Stimulated activated naive CD8-positive, alpha-beta T cell treated with anti-CD3 and anti-CD28 coated beads, Interleukin-15, amount 100 ng/mL, for 72 hours (primary cell): ENCODE data around the gene AQP1.

Source experiments
- ATAC-seq: fragments of 150-1000 bp; cut with Tn5 transposase; 2 replicates; pipeline ENCODE4 v1.10.0; 2021; ENCODE audit warnings: mild to moderate bottlenecking, moderate library complexity
- DNase-seq, 2 donors: peaks; one replicate each; pipeline ENCODE4 v3.0.0; 2021 to 2022
- H3K27ac Mint-ChIP-seq, 2 donors: one replicate each; pipeline ENCODE4 v1.8.0; 2022; ENCODE audit warnings: mild to moderate bottlenecking in 2 of 2, mixed read lengths in 2 of 2, moderate library complexity in 2 of 2
- H3K27me3 Mint-ChIP-seq: one replicate; pipeline ENCODE4 v1.8.0; 2022; ENCODE audit warnings: mixed read lengths
- H3K4me1 Mint-ChIP-seq: one replicate; pipeline ENCODE4 v1.8.0; 2022; ENCODE audit warnings: mild to moderate bottlenecking, mixed read lengths
- H3K4me3 Mint-ChIP-seq, 2 donors: one replicate each; pipeline ENCODE4 v1.8.0; 2022; ENCODE audit warnings: mild to moderate bottlenecking in 2 of 2, mixed read lengths in 2 of 2, moderate library complexity in 1 of 2
- H3K9me3 Mint-ChIP-seq, 2 donors: one replicate each; pipeline ENCODE4 v1.8.0; 2022; ENCODE audit warnings: mixed read lengths in 2 of 2

The AQP1 gene

GRCh38 chr7:30920584-30921539 lies 9.2 kb downstream of the AQP1 start:
- Mint-ChIP-seq H3K4me3 (no peak overlapping the region), H3K4me1 (no peaks in the 10 kb centered on the region), H3K27ac (no peak overlapping the region), H3K9me3 (no peaks in the 10 kb centered on the region), H3K27me3 (no peaks in the 10 kb centered on the region)
- ATAC-seq (no peak), DNase-seq (peak in 1 of 2 donors; percentile 2)

DNA sequence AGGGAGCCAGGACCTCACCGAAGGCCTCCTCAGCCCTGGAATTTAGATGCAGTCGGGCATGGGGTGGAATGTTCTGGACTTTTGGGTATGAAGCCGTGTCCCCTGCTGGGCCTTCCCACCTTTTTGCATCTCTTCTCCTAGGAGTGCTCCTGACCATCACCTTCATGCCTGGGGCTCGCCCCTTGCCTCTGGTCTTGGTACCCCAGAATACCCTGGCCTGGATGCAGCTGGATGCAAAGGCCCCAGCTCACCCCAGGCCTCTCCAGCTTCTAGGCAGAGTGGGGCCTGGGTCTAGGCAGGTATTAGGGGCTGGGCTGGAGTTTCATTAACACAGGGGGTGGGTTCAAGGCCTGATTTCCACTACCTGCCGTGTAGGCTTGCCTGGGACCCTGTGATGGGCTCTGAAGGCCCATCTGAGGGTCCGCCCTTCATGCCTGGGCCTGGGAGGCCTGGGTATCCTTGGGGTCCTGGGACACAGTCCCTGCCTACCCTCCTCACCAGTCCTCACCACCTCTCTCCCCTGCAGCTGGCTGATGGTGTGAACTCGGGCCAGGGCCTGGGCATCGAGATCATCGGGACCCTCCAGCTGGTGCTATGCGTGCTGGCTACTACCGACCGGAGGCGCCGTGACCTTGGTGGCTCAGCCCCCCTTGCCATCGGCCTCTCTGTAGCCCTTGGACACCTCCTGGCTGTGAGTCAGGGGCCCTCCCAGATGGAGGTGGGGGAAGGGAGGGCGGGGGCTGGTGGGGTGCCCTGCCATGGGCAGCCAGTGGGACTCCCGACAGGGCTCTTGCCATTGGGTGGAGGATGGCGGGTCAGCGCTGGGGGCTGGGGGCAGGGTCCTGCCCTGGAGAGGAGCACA lies 10.1 kb downstream of the AQP1 start:
- H3K9me3 Mint-ChIP-seq: peaks cover 0 to 5% of the 10 kb centered on the region in 2 donors
- H3K27me3 Mint-ChIP-seq: no peaks in the 10 kb centered on the region
- no peak overlapping the region for H3K27ac Mint-ChIP-seq
- DNase-seq: peak in 1 of 2 donors; percentile 6
- H3K4me3 Mint-ChIP-seq: no peak overlapping the region
- ATAC-seq: peak; percentile 10
- H3K4me1 Mint-ChIP-seq: no peaks in the 10 kb centered on the region

DNA sequence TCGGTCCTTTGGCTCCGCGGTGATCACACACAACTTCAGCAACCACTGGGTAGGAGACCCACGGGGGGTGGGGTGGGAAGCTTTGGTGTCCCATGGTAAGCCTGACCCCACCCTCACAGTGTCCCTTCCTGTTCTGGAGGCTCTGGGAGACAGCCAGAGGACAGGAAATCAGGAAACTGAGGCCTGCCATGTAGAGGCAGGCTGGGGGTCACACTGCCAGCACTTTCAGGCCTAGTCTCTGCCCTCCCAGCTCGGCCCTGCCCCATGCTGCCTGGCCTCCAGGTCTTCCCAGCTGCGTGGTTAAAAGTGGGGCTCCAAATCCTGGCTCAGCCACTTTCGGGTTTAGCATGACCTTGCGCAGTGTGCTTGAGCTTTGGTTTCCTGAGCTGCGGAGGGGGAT lies 10.9 kb downstream of the AQP1 start:
- Mint-ChIP-seq H3K4me1 (no peaks in the 10 kb centered on the region), H3K9me3 (peaks cover 3 to 10% of the 10 kb centered on the region in 2 donors), H3K4me3 (no peak overlapping the region), H3K27ac (peak overlapping the region in 1 of 2 donors; percentile 88), H3K27me3 (no peaks in the 10 kb centered on the region)
- no peak for ATAC-seq
- peak in 1 of 2 donors; percentile 2 for DNase-seq

- Mint-ChIP-seq H3K4me1 (no peaks in the 10 kb centered on the region), H3K4me3 (no peak overlapping the region), H3K27me3 (no peaks in the 10 kb centered on the region), H3K27ac (no peak overlapping the region), H3K9me3 (peaks cover 3 to 16% of the 10 kb centered on the region in 2 donors)
- ATAC-seq: no peak
- peak in 1 of 2 donors; percentile 6 for DNase-seq
These were observed 11.5 kb downstream of the AQP1 start for GRCh38 chr7:30923009-30923773.

GRCh38 chr7:30923774-30924413 lies 12.2 kb downstream of the AQP1 start:
- ATAC-seq (no peak), DNase-seq (peak in 1 of 2 donors; percentile 1)
- Mint-ChIP-seq H3K4me1 (no peaks in the 10 kb centered on the region), H3K27ac (no peak overlapping the region), H3K4me3 (no peak overlapping the region), H3K9me3 (peaks cover 3 to 16% of the 10 kb centered on the region in 2 donors), H3K27me3 (no peaks in the 10 kb centered on the region)

GRCh38 chr7:30924624-30925023 lies 13.0 kb downstream of the AQP1 start:
- no peaks in the 10 kb centered on the region for H3K27me3 Mint-ChIP-seq
- no peak overlapping the region for H3K4me3 Mint-ChIP-seq
- peaks cover 3 to 16% of the 10 kb centered on the region in 2 donors for H3K9me3 Mint-ChIP-seq
- ATAC-seq (no peak), DNase-seq (peak in 1 of 2 donors; percentile 2)
- no peaks in the 10 kb centered on the region for H3K4me1 Mint-ChIP-seq
- H3K27ac Mint-ChIP-seq: no peak overlapping the region

DNA sequence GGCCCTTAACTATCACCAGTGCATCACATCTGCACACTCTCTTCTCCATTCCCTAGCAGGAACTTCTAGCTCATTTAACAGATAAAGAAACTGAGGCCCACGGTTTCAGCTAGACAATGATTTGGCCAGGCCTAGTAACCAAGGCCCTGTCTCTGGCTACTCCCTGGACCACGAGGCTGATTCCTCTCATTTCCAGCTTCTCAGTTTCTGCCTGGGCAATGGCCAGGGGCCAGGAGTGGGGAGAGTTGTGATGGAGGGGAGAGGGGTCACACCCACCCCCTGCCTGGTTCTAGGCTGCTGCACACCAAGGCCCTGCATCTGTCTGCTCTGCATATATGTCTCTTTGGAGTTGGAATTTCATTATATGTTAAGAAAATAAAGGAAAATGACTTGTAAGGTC lies 13.5 kb downstream of the AQP1 start:
- DNase-seq: peak in 1 of 2 donors; percentile 1
- Mint-ChIP-seq H3K9me3 (peaks cover 3 to 16% of the 10 kb centered on the region in 2 donors), H3K27me3 (no peaks in the 10 kb centered on the region), H3K4me3 (no peak overlapping the region), H3K27ac (peak overlapping the region in 1 of 2 donors; percentile 54), H3K4me1 (no peaks in the 10 kb centered on the region)
- ATAC-seq: no peak

DNA sequence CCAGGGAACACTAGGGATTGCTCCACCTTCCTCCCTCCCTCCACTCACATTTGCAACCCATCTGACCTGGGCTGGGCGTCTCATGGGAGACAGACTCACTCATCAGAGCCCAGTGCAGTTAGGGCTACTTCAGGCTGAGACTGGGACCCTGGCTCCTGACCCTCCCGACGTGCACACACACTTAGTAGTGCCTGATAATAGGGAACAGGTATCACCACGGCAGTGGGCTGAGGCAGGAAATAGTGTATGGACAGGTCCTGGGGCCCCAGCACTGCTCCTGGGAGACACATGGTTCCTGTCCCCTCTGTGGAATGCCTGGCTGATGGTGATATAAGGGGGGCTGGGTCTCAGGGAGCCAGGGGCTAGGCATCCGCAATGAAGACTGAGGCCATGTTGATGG lies 14.3 kb downstream of the AQP1 start:
- Mint-ChIP-seq H3K27ac (no peak overlapping the region), H3K27me3 (no peaks in the 10 kb centered on the region), H3K4me1 (no peaks in the 10 kb centered on the region), H3K4me3 (no peak overlapping the region), H3K9me3 (peaks cover 3 to 16% of the 10 kb centered on the region in 2 donors)
- ATAC-seq: no peak
- DNase-seq: peak in 1 of 2 donors; percentile 1

DNA sequence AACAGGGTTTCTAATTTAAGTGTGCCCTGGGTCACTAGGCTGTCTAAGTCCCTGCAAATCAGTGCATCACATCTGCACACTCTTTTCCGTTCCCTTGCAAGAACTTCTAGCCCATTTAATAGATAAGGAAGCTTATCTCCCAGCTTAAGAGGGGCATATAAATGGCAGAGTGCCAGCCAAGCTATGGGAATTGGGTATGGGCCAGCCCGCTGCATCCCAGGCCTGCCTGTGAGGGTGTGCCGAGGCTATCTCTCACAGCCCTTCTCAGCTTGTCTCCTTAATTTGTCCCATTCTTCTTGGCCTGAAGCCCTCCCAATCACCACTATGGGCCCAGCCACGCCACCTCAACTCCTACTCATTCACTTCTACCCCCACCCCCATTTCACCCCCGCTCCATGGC lies 14.7 kb downstream of the AQP1 start:
- ATAC-seq: no peak
- Mint-ChIP-seq H3K4me1 (no peaks in the 10 kb centered on the region), H3K9me3 (peaks cover 3 to 16% of the 10 kb centered on the region in 2 donors), H3K4me3 (no peak overlapping the region), H3K27ac (no peak overlapping the region), H3K27me3 (no peaks in the 10 kb centered on the region)
- no peak for DNase-seq

DNA sequence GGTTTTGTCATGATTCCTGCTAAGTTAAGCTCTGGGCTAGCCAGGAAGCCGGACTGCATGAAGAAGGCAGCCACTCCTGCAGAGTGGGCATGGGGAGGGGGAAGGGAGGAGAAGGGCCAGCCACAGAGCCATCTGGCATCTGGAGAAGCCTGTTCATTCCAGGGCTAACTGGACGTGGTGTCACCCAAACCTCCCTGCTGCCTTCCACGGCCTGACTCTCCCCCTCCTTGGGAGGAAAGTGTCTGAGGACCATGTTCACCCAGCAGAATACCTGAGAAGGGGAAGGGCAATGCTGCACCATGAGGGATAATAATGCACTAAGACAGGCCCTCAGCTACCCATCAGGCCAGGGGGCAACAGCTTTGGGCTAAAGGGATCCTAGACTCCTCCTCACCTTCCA lies 15.4 kb downstream of the AQP1 start:
- Mint-ChIP-seq H3K4me1 (no peaks in the 10 kb centered on the region), H3K4me3 (no peak overlapping the region), H3K9me3 (peaks cover 3 to 16% of the 10 kb centered on the region in 2 donors)

DNA sequence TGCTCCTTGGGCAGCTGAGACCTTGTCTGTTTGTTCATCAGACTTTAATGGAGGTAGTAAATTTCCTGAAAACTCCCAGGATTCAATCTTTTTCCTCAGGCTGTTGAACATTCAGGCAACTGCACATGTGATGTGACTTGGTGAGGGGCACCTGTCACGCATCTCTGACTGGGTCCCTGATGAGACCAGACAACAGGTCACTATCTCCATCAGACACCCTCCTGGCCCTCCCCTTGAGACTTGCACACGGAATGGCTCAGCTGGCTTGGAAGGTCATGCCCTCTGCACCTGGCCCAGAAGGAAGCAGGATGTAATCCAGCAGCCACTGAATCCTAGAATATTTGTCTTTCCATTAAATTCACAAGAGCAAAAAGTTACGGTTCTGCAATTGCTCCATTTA lies 15.9 kb downstream of the AQP1 start:
- Mint-ChIP-seq H3K9me3 (peaks cover 3 to 16% of the 10 kb centered on the region in 2 donors), H3K27me3 (no peaks in the 10 kb centered on the region), H3K27ac (no peak overlapping the region), H3K4me3 (no peak overlapping the region), H3K4me1 (no peaks in the 10 kb centered on the region)
- ATAC-seq: no peak
- no peak for DNase-seq

More for the DNA sequence above, 15.4 kb downstream of the AQP1 start:
- ATAC-seq (no peak), DNase-seq (peak in 1 of 2 donors; percentile 2)
- no peak overlapping the region for H3K27ac Mint-ChIP-seq
- H3K27me3 Mint-ChIP-seq: no peaks in the 10 kb centered on the region

DNA sequence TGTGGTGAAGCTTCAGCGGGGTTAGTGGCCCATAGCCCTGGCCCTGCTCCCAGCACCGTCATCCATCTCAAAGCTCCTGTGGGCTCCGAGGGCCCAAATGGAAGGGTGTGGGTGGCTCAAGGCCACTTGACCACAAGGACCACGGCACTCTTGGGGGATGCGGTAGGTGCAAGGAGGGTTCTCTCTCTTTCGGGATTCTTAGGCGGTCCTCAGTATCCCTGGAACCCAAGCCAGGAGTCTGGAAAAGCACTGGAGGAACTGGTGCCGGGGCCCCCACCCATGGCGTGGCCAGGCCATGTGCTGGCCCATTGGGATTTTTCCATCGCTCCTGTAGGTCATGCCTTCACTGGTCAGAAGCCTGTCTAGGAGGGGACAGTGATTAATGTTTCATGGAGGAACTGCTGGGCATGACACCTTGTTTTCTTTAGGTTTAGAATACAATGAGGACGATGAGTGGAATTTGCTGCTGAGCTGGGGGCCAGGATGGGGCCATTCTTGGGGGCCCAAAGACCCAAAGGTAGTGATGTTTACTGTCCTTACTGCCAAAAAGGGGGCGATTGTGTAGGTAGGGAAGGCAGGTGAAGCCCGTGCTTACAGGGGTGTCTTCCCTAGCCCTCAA lies 16.7 kb downstream of the AQP1 start:
- H3K27me3 Mint-ChIP-seq: no peaks in the 10 kb centered on the region
- no peak overlapping the region for H3K4me3 Mint-ChIP-seq
- DNase-seq (peak in 1 of 2 donors; percentile 1), ATAC-seq (no peak)
- H3K27ac Mint-ChIP-seq: no peak overlapping the region
- H3K9me3 Mint-ChIP-seq: peaks cover 3 to 16% of the 10 kb centered on the region in 2 donors
- no peaks in the 10 kb centered on the region for H3K4me1 Mint-ChIP-seq

GRCh38 chr7:30929686-30930085 lies 18.0 kb downstream of the AQP1 start:
- H3K9me3 Mint-ChIP-seq: peaks cover 3 to 16% of the 10 kb centered on the region in 2 donors

DNA sequence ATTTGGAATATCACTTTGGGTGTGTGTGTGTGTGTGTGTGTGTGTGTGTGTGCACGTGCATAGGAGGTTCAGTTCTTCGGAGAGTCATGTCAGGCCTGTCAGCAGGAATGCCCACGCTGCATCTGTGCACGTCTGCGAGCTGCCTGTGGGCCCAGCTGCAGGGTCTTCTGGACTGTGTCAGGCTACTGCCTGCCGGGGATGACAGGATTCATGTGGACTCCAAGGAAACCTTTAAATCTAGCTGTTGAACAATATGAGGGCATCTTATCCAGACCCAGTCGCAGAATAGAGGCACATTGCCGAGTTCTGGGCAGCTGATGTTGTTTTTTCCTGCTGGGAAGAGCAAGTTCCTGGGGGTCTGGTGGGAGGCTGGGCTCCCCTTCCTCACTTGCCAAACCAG lies 19.0 kb downstream of the AQP1 start:
- ATAC-seq (no peak), DNase-seq (peak in 1 of 2 donors; percentile 2)
- no peaks in the 10 kb centered on the region for H3K4me1 Mint-ChIP-seq
- no peak overlapping the region for H3K27ac Mint-ChIP-seq
- H3K9me3 Mint-ChIP-seq: peaks cover 3 to 16% of the 10 kb centered on the region in 2 donors
- H3K4me3 Mint-ChIP-seq: no peak overlapping the region
- H3K27me3 Mint-ChIP-seq: peaks cover 6% of the 10 kb centered on the region

More at GRCh38 chr7:30929686-30930085, 18.0 kb downstream of the AQP1 start:
- peaks cover 6% of the 10 kb centered on the region for H3K27me3 Mint-ChIP-seq
- ATAC-seq (no peak), DNase-seq (peak in 1 of 2 donors; percentile 4)
- no peak overlapping the region for H3K4me3 Mint-ChIP-seq
- no peaks in the 10 kb centered on the region for H3K4me1 Mint-ChIP-seq
- H3K27ac Mint-ChIP-seq: no peak overlapping the region
